Upper lobe of left lung (tissue), 6 donors: ENCODE data around the gene PIANP. TPM values are rescaled to one million over a fixed set of nuclear protein-coding genes. Genes with fewer than 3 reads are reported as not detected.
"Not testable (repeated sequence)": the region's sequence is repeated elsewhere in the genome, so short reads cannot be mapped to it uniquely, and the experiment has no call there.

Source experiments
- ATAC-seq, 2 donors: fragments of 200-7000 bp; cut with Tn5 transposase; one replicate each; pipeline ENCODE4 v1.9.1; 2022; ENCODE audit warnings: mild to moderate bottlenecking in 2 of 2, moderate library complexity in 2 of 2; ENCODE audit not compliant: low FRiP score in 2 of 2
- DNase-seq, 2 donors: peaks; one replicate each; pipeline ENCODE4 v3.0.0-alpha.2; 2019 to 2020
- H3K27ac ChIP-seq, 4 donors: fragments of 200-600 bp; sonication (generic); one replicate each; pipeline ENCODE4 v1.5.1; 2016 to 2019
- H3K27me3 ChIP-seq, 4 donors: fragments of 200-600 bp; sonication (generic); one replicate each; pipeline ENCODE4 v1.5.1; 2017 to 2019
- H3K36me3 ChIP-seq, 4 donors: fragments of 200-600 bp; sonication (generic); one replicate each; pipeline ENCODE4 v1.5.1; 2016 to 2019
- H3K4me1 ChIP-seq, 4 donors: fragments of 200-600 bp; sonication (generic); one replicate each; pipeline ENCODE4 v1.5.1; 2018 to 2019
- H3K4me3 ChIP-seq, 4 donors: fragments of 200-600 bp; sonication (generic); one replicate each; pipeline ENCODE4 v1.5.1; 2017 to 2019; ENCODE audit warnings: mild to moderate bottlenecking in 2 of 4, moderate library complexity in 1 of 4
- H3K9me3 ChIP-seq, 4 donors: fragments of 200-600 bp; sonication (generic); one replicate each; pipeline ENCODE4 v1.5.1; 2018 to 2019
- CTCF ChIP-seq, 6 experiments: fragments of 450-650 bp in 4 of 6; fragments of 200-600 bp in 2 of 6; sonication (generic) in 2 of 6; IDR thresholded peaks; one replicate each; pipeline ENCODE4 v1.5.1; 2016 to 2019; ENCODE audit warnings: antibody characterized with exemption in 6 of 6
- EP300 ChIP-seq, 4 donors: sonication (generic); formaldehyde crosslinking; IDR thresholded peaks; one replicate each; pipeline ENCODE4 v1.5.1; 2017; ENCODE audit warnings: antibody characterized with exemption in 4 of 4, control low read depth in 2 of 4
- POLR2A ChIP-seq, 4 donors: fragments of 450-650 bp; IDR thresholded peaks; one replicate each; pipeline ENCODE4 v1.5.1; 2016 to 2017; ENCODE audit warnings: antibody characterized with exemption in 4 of 4, mild to moderate bottlenecking in 2 of 4
- POLR2AphosphoS5 ChIP-seq, 2 donors: sonication (generic); formaldehyde crosslinking; IDR thresholded peaks; one replicate each; pipeline ENCODE4 v1.5.1; 2017; ENCODE audit warnings: antibody characterized with exemption in 2 of 2
- WGBS, 2 donors: methylation state at CpG; one replicate each; pipeline ENCODE4 v1.1.5; 2017 to 2018; 5-methylcytosine and 5-hydroxymethylcytosine counted together
- total RNA-seq, 6 donors: library from RNA; depleted of rRNA in 4 of 6; stranded (reverse); fragments of >200 nt in 4 of 6; gene quantifications; one replicate each; pipeline versions ENCODE4 v1.1.0 to v1.2.1, GENCODE V29; 2016 to 2021
- donor health status: DM: no; HTN: no; CAD: no; lungs with moderate emphysema.
- donor health status: DM: no; HTN: yes; CAD: no; lungs with severe emphysema.

Gene PIANP
- total RNA-seq, 6 donors from 2014 or later: 0.13 to 0.83 (median 0.39) TPM; not detected in 3

DNA sequence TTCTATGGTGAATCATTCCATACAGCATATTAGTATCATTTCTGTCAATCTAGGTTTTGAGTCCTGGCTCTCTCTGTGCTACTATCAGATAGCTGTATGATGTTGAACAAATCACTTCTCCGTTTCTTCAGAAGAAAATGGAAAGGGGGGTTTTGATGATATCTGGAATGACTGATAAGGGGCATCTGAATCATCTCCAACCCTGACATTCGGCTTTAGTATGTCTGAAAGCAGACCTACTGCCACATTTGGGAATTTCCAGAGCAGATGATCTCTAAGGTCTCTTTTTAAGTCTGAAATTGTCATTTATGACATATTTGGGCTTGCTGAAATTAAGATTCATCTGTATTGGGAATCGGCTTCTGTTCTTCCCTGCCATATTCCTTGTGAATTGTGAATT is 42.2 kb upstream of the PIANP start:
- TF ChIP-seq CTCF (IDR thresholded peaks at IDR 0.05) (no peak), POLR2A (IDR thresholded peaks at IDR 0.05) (no peak), POLR2AphosphoS5 (IDR thresholded peaks at IDR 0.05) (no peak), EP300 (IDR thresholded peaks at IDR 0.05) (no peak)
- ATAC-seq: no peak
- no peaks in the 10 kb centered on the region for H3K27me3 ChIP-seq
- H3K4me1 ChIP-seq: peaks cover 0 to 5% (median 0%) of the 10 kb centered on the region in 4 donors
- no peak overlapping the region for H3K27ac ChIP-seq
- no peak overlapping the region for H3K4me3 ChIP-seq
- no peaks in the 10 kb centered on the region for H3K9me3 ChIP-seq
- no peak for DNase-seq
- WGBS, 2 donors: 73 to 79% methylated on average over 3 of the region's 3 CpGs
- H3K36me3 ChIP-seq: peaks cover 5 to 20% (median 12%) of the 10 kb centered on the region in 4 donors

- H3K4me3 ChIP-seq, DNase-seq, ATAC-seq, H3K27me3 ChIP-seq, H3K4me1 ChIP-seq, H3K27ac ChIP-seq, H3K9me3 ChIP-seq: not testable (repeated sequence)
- H3K36me3 ChIP-seq: peaks cover 0 to 13% (median 6%) of the 10 kb centered on the region in 4 donors
- WGBS, 2 donors: 78 to 84% methylated on average over 12 of the region's 12 CpGs
Measured at GRCh38 chr12:6742080-6742479, 41.5 kb upstream of the PIANP start.

DNA sequence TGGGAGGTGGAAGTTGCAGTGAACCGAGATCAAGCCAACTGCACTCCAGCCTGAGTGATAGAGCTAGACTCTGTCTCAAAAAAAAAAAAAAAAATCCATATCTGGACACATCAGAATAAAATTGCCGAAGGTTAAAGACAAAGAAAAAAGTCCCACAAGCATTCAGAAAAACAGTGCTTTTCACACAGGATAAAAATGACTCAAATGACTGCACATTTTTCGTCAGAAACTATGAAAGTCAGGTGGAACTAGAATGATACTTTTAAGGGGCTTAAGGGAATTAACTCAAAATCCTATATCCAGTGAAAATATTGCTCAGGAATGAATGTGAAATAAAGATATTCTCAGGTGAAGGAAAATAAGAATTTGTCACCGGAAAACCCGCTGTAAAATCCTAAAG is 36.1 kb upstream of the PIANP start:
- Histone ChIP-seq H3K36me3 (peaks cover 0 to 23% (median 9%) of the 10 kb centered on the region in 4 donors), H3K4me3 (no peak overlapping the region), H3K4me1 (peaks cover 0 to 10% (median 4%) of the 10 kb centered on the region in 4 donors), H3K9me3 (no peaks in the 10 kb centered on the region), H3K27ac (no peak overlapping the region), H3K27me3 (no peaks in the 10 kb centered on the region)
- TF ChIP-seq EP300 (IDR thresholded peaks at IDR 0.05) (no peak), POLR2AphosphoS5 (IDR thresholded peaks at IDR 0.05) (no peak)
- WGBS, 2 donors: 93 to 94% methylated on average over 5 of the region's 5 CpGs
- DNase-seq (no peak), ATAC-seq (no peak)

GRCh38 chr12:6735448-6736191 is 35.0 kb upstream of the PIANP start:
- TF ChIP-seq POLR2A (IDR thresholded peaks at IDR 0.05) (no peak), CTCF (IDR thresholded peaks at IDR 0.05) (peak; percentile 35 to 70 (median 60))
- ATAC-seq (peak; percentile 90 to 91), DNase-seq (peak; percentile 66 to 82)
- Histone ChIP-seq H3K27ac (peak overlapping the region in 1 of 4 donors; percentile 54), H3K36me3 (peaks cover 9 to 34% (median 19%) of the 10 kb centered on the region in 4 donors), H3K27me3 (no peaks in the 10 kb centered on the region), H3K9me3 (no peaks in the 10 kb centered on the region), H3K4me1 (peaks cover 0 to 10% (median 4%) of the 10 kb centered on the region in 4 donors), H3K4me3 (no peak overlapping the region)
- WGBS, 2 donors: 40 to 42% methylated on average over 8 of the region's 8 CpGs

DNA sequence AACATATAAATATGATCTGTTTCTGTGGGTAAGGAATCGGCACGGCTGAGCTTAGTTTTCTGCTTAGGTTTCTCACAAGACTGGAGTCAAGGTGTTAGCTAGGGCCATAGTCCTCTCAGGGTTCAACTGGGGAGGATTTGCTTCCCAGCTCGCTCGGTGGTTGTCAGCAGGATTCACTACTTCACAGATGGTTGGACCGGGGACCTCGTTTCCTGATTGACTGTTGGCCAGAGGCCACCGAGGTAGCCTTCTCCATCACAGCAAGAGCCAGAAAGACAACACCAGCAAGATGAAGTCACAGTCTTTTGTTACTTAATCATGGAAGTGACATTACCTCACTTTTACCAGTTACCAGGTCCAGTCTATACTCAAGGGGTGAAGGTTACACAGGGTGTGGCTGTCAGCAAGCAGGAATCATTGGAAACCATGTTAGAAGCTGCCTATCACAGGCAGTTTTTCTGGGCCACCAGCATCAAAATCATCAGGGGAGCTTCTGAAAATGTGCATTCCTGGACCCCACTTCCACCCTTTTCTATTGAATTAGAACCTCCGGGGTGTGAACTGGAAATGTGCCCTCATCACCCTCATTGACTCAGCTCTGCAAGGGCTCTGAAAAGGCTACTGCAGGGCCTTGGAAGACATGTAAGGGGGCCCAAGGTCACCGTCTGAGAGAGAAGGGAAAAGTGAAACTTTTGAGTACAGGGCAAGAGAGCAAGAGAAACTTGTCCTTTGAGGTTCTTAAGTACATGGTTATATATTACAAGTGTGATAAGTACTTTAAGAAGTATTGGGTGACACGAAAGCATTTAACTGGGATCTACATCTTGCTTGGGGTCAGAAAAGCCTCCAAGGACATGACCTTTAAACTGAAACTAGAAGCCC is 34.1 kb upstream of the PIANP start:
- DNase-seq (no peak), ATAC-seq (no peak)
- no peak overlapping the region for H3K27ac ChIP-seq
- WGBS, 2 donors: 59 to 73% methylated on average over 9 to 10 of the region's 10 CpGs
- no peak overlapping the region for H3K4me3 ChIP-seq
- H3K4me1 ChIP-seq: peaks cover 0 to 10% (median 4%) of the 10 kb centered on the region in 4 donors
- H3K36me3 ChIP-seq: peaks cover 15 to 43% (median 28%) of the 10 kb centered on the region in 4 donors
- H3K9me3 ChIP-seq: no peaks in the 10 kb centered on the region
- TF ChIP-seq POLR2AphosphoS5 (IDR thresholded peaks at IDR 0.05): no peak
- TF ChIP-seq POLR2A (IDR thresholded peaks at IDR 0.05): no peak
- no peak for TF ChIP-seq CTCF (IDR thresholded peaks at IDR 0.05)
- TF ChIP-seq EP300 (IDR thresholded peaks at IDR 0.05): no peak
- H3K27me3 ChIP-seq: no peaks in the 10 kb centered on the region
